Choroid plexus epithelial cell (primary cell): Measurements from ENCODE around the gene CNPY3.

Experiments
- DNase-seq: peaks from one replicate; pipeline ENCODE4 v3.0.0-alpha.2; 2010; ENCODE audit warnings: low read depth
- H3K4me3 ChIP-seq: 2 replicates; pipeline ENCODE4 v1.5.1; 2011; ENCODE audit warnings: low read depth, mild to moderate bottlenecking, control low read depth, low read length, moderate library complexity
- CTCF ChIP-seq: conservative IDR thresholded peaks from 2 replicates; pipeline ENCODE4 v1.5.1; 2011; ENCODE audit warnings: low read depth, mild to moderate bottlenecking, control low read depth, inconsistent platforms, low read length, moderate library complexity

Gene CNPY3

GRCh38 chr6:42925248-42925857, 3.9 kb upstream of the CNPY3 start:
- DNase-seq = no peak
- no peak for TF ChIP-seq CTCF
- no peak overlapping the region for H3K4me3 ChIP-seq

- DNase-seq = peak; percentile 80
- peak overlapping the region; percentile 71 for H3K4me3 ChIP-seq
- TF ChIP-seq CTCF = no peak
These were observed 611 bp downstream of the CNPY3 start for GRCh38 chr6:42929821-42930360.

GRCh38 chr6:42932412-42932811, 3.1 kb downstream of the CNPY3 start:
- no peak for TF ChIP-seq CTCF
- H3K4me3 ChIP-seq = no peak overlapping the region

GRCh38 chr6:42933205-42933604, 3.9 kb downstream of the CNPY3 start:
- H3K4me3 ChIP-seq = no peak overlapping the region
- no peak for TF ChIP-seq CTCF
- DNase-seq = no peak

More at GRCh38 chr6:42932412-42932811, 3.1 kb downstream of the CNPY3 start:
- DNase-seq = no peak

GRCh38 chr6:42935322-42935721, 6.0 kb downstream of the CNPY3 start:
- no peak for TF ChIP-seq CTCF
- no peak overlapping the region for H3K4me3 ChIP-seq
- DNase-seq = no peak

GRCh38 chr6:42936398-42936797, 7.1 kb downstream of the CNPY3 start:
- DNase-seq = no peak
- no peak overlapping the region for H3K4me3 ChIP-seq
- TF ChIP-seq CTCF = no peak

- no peak for TF ChIP-seq CTCF
- DNase-seq = no peak
- H3K4me3 ChIP-seq = no peak overlapping the region
These were observed 8.5 kb downstream of the CNPY3 start for GRCh38 chr6:42937548-42938427.
